Left kidney (tissue), 2 donors: ENCODE measurements around the gene AIPL1. TPM values are rescaled to one million over a fixed set of nuclear protein-coding genes. Genes with fewer than 3 reads are reported as not detected.

Experiments
- DNase-seq: peaks from one replicate; pipeline ENCODE4 v3.0.0-alpha.2; 2013
- polyA plus RNA-seq: library from polyadenylated mRNA; unstranded; fragments of 120-200 nt; gene quantifications from one replicate; pipeline ENCODE4 v1.2.1, GENCODE V29; 2013; ENCODE audit not compliant: insufficient read length

The AIPL1 gene
- polyA plus RNA-seq, 1 donor = 0.07 TPM

DNA sequence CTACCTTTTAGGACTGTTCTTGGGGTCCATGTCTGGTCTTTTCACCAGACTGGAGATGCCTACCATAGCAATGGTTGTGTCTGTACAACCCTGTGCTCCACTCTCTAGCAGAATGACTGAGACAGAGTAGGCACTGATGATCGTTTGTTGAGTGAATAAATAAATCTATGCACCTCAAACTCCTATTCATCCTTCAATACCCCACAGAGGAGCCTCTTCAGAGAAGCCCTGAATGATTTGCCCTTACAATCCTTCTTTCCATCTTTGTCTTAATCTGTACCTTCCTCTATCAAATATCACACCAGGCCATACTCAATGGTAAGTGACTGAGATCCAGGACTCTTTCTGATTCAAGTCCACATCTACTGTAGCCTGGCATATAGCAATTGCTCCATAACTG is 32.6 kb upstream of the AIPL1 start:
- DNase-seq = no peak

DNA sequence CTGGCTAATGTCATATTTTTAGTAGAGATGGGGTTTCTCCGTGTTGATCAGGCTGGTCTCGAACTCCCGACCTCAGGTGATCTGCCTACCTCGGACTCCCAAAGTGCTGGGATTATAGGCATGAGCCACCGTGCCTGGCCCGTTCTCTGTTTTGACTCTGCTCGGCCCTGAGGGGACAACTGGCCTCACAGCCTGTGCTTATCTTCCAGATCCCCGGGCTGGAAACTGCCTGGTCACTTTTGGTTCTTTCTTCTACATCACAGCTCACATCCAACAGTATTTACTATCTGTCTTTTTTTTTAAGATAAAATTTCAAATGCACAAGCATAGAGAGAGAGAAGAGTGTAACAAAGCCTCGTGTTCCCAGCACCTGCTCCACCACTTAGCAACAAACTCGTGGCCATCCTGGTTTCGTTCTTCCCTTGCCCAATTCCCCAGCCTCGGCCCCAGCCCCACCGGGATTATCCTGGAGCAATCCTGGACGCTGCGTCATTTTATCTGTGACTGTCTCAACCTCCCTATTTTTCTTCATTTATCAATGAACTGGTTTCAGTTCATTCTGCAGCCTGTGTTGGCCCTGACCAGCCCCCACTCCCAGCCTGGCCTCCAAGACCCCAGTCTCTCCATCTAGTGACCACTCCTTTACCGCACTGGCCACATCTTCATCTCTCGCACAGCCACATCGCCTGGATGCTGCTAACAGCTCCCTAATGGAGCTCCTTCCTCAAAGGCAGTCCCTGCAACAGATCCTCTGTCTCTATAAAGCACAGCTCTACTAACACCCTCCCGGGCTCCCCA is 30.5 kb upstream of the AIPL1 start:
- DNase-seq = no peak

- DNase-seq = no peak
These were observed 29.6 kb upstream of the AIPL1 start for GRCh38 chr17:6464446-6465041.

DNA sequence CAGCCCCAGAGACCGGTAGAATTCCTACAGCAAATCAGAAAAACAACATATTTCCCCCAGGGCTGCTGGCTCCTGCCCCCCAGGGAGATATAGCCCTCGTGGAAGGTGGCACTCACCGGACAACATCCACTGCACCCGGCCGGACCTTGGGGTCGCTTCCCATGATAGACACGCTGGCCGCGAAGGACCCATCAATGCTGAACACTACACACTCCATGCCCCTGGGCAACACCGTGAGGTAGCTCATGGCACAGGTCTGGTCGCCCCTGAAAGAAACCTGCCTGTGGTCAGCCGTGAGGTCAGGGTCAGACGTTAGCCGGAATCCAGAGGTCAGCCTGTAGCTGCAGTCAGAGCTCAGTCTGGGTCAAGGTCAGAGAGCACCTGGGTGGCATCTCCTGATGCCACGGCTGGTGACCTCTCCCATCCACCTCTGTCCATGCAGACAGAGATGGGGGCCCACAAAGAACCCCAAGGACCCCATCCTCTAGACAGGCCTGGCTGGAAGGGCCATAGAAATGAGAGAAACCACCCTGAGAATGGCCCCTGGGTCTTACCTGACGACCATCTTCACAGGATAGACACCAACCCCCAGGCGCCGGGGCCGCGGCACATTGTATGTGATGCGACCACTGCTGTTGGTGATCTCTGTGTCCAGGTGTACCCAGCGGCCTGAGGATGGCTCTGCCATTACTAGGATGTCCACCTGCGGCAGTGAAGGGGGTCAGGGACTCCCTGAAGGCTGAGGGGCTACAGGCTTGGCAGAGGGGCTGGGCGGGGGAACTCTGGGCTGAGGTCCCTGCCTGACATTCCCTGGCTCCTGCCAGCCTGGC is 28.9 kb upstream of the AIPL1 start:
- DNase-seq = no peak

GRCh38 chr17:6462692-6463091 is 27.8 kb upstream of the AIPL1 start:
- DNase-seq = no peak

GRCh38 chr17:6461792-6462524 is 27.0 kb upstream of the AIPL1 start:
- no peak for DNase-seq

DNA sequence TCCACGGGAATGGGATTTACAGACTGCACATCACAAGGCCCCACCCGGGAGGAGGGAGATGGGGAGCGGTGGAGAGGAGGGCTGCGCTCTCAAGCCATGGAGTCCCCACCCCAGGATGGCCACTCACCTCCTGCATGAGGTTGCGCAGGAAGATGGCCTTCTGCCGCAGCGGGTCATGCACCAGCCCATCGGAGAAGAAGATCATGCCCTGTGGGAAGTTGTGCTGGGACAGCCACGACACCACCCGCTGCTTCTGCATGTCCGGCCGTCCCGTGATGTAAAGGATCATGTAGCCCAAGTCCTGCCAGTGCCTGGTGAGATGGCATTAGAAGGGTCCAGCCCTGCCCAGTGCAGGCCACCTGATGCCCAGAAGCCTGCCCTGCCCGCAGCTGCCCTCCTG is 26.3 kb upstream of the AIPL1 start:
- no peak for DNase-seq

- DNase-seq = no peak
These were observed 25.7 kb upstream of the AIPL1 start for GRCh38 chr17:6460531-6461161.

DNA sequence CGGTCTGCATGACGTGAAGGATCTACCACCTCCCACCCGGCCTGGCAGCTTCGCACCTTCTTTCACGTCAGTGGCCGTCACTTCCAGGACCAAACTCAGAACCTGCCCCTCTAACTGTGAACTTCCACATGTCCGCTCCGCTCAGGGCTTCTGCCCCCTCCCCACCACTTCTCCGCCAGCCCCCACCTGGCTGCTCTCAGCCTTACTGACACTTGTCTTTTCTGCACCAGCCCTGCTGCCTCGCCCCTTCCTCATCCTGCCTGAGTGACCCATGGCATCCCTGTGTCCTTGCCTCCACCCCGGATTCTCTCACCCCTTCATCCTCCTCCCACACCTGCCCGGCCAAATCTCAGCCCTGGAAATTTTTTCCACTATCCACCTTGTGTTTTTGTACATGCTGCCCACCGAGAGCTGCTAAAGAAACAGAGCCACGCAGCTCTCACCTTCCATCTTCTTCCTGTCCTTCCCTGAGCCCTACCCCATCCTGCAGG is 23.6 kb upstream of the AIPL1 start:
- DNase-seq = no peak

DNA sequence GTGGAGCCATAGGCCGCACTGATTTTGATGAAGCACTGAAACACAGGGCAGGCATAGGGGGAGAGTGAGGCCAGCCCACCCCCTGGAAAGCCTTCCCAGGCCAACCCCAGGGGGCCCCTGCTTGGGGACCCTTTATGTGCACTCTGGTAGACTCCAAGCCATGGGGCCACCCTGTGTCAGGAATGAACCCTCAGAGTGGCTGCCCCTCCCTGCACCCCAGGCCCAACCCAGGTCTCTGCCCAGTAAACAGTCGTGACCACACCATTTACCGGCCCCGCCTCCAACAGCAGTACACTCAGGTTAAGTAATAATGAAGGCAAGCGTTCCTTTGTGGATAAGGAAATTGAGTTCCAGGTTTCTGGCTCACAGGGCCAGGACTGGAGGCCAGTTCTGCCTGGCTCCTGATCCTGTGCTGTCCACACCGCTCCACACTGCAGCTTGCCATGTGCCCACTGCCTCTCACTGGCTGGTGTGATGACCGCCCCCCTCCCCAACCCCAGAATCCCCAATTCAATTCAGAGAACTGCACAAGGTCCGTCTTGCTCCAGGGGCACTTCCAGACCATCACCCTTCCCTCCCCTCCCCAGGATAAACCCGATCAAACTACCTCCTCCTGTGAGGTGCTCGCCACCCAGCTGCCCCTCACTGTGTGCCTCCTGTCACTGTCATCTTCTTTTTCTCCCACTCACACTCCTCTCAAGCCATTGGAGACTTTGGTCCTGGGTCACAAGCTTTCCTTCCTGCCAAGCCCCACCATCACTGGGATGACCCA is 23.0 kb upstream of the AIPL1 start:
- DNase-seq = no peak

GRCh38 chr17:6456914-6457687 is 22.2 kb upstream of the AIPL1 start:
- DNase-seq = no peak

GRCh38 chr17:6456321-6456720 is 21.4 kb upstream of the AIPL1 start:
- DNase-seq = no peak

GRCh38 chr17:6455321-6455705 is 20.4 kb upstream of the AIPL1 start:
- peak; percentile 53 for DNase-seq

- DNase-seq = no peak
These were observed 19.8 kb upstream of the AIPL1 start for GRCh38 chr17:6454495-6455320.

GRCh38 chr17:6453279-6454024 is 18.5 kb upstream of the AIPL1 start:
- DNase-seq = no peak

DNA sequence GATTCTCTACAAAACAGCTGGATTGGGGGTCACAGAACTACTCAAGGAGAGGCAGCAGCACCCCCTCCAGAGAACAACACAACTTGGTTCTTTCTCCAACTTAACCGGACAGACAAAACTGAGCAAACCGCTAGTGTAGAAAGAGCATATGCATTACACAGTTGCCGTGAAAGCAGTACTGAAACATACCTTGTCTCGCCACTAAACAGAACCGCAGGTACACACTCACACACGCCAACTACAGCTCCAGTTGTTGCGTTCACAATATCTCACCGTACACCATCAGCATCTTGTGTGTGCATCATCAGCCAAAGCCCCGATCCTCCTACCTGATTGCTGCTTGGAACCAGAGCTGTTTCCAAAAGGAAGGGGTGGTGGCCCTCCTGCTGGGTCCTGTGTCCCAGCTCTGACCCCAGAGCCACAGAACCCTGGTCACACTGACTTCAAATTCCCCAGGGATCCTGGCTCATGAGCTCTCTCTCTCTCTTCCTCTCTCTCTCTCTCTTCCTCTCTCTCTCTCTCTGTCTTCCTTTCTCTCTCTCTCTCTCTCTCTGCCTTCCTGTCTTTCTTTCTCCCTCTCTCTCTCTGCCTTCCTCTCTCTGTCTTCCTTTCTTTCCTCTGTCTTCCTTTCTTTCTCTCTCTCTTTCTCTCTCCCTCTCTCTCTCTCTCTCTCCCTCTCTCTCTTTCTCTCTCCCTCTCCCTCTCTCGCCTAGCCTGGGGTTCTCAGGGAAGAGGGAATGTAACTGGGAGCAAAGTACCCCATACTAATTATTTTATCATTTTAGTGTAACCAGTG is 17.7 kb upstream of the AIPL1 start:
- no peak for DNase-seq
